Cardiac fibroblast (primary cell): Measurements from ENCODE around the gene CNTNAP1.

Source experiments
- DNase-seq, 2 donors: peaks; one replicate each; pipeline versions ENCODE4 v3.0.0 to v3.0.0-alpha.2; 2010; ENCODE audit warnings: low read depth in 2 of 2
- H3K4me3 ChIP-seq, 2 donors: replicated peaks in 1 of 2; 1 replicate in 1 of 2; 2 replicates in 1 of 2; pipeline ENCODE4 v1.5.1; 2011; ENCODE audit warnings: low read depth in 2 of 2, low read length in 2 of 2, mild to moderate bottlenecking in 2 of 2, moderate library complexity in 1 of 2
- CTCF ChIP-seq: IDR thresholded peaks from one replicate; pipeline ENCODE4 v1.5.1; 2011; ENCODE audit warnings: low read depth, mild to moderate bottlenecking, low read length, inconsistent platforms

CNTNAP1 gene

GRCh38 chr17:42748202-42748907 lies 66.0 kb downstream of the CNTNAP1 start:
- H3K4me3 ChIP-seq = no peak overlapping the region
- no peak for DNase-seq
- no peak for TF ChIP-seq CTCF

GRCh38 chr17:42748908-42749798 lies 66.8 kb downstream of the CNTNAP1 start:
- TF ChIP-seq CTCF = no peak
- H3K4me3 ChIP-seq = no peak overlapping the region
- DNase-seq = peak; percentile 17 to 33
